Neuronal stem cell (in vitro differentiated cells): ENCODE results near the gene NUP214.
A peak's percentile ranks its signal among the peaks of the same experiment; 100 is the strongest.

ENCODE experiments used
- DNase-seq: peaks from one replicate; pipeline ENCODE4 v3.0.0-alpha.2; 2013; ENCODE audit warnings: low spot score
- H2AFZ ChIP-seq: one replicate; pipeline ENCODE4 v1.6.1; 2013; ENCODE audit warnings: mild to moderate bottlenecking, low read length, inconsistent platforms
- H2AK5ac ChIP-seq: 2 replicates; pipeline ENCODE4 v1.6.1; 2013; ENCODE audit warnings: low read depth, mild to moderate bottlenecking, inconsistent platforms, low read length, moderate library complexity, mixed read lengths
- H2BK120ac ChIP-seq: 2 replicates; pipeline ENCODE4 v1.6.1; 2013; ENCODE audit warnings: low read depth, mild to moderate bottlenecking, inconsistent platforms, low read length, moderate library complexity, mixed read lengths
- H2BK12ac ChIP-seq: one replicate; pipeline ENCODE4 v1.6.1; 2013; ENCODE audit warnings: low read length, inconsistent platforms
- H2BK15ac ChIP-seq: 2 replicates; pipeline ENCODE4 v1.6.1; 2013; ENCODE audit warnings: mild to moderate bottlenecking, low read length, inconsistent platforms, mixed read lengths
- H2BK5ac ChIP-seq: one replicate; pipeline ENCODE4 v1.6.1; 2013; ENCODE audit warnings: inconsistent platforms, mild to moderate bottlenecking, low read length, moderate library complexity
- H3K14ac ChIP-seq: one replicate; pipeline ENCODE4 v1.6.1; 2013; ENCODE audit warnings: low read length, inconsistent platforms
- H3K18ac ChIP-seq: 2 replicates; pipeline ENCODE4 v1.6.1; 2013; ENCODE audit warnings: low read length, inconsistent platforms
- H3K23ac ChIP-seq: 2 replicates; pipeline ENCODE4 v1.6.1; 2013; ENCODE audit warnings: low read depth, mild to moderate bottlenecking, mixed read lengths, low read length, inconsistent platforms; ENCODE audit not compliant: poor library complexity
- H3K27ac ChIP-seq: replicated peaks from 3 replicates; pipeline ENCODE4 v1.5.1; 2013; ENCODE audit warnings: low read length, inconsistent platforms
- H3K27me3 ChIP-seq, 3 experiments: 2 replicates each; pipeline ENCODE4 v1.6.1; 2013; ENCODE audit warnings: low read length in 3 of 3, mild to moderate bottlenecking in 2 of 3, inconsistent platforms in 1 of 3, low read depth in 1 of 3, mixed read lengths in 1 of 3, moderate library complexity in 1 of 3; ENCODE audit not compliant: control insufficient read depth in 3 of 3, insufficient read depth in 3 of 3
- H3K36me3 ChIP-seq, 2 donors: replicated peaks in 1 of 2; 2 replicates each; pipeline ENCODE4 v1.6.1; 2013; ENCODE audit warnings: low read length in 2 of 2; ENCODE audit not compliant: control insufficient read depth in 2 of 2, insufficient read depth in 2 of 2
- H3K4ac ChIP-seq: 2 replicates; pipeline ENCODE4 v1.6.1; 2013; ENCODE audit warnings: inconsistent platforms, mild to moderate bottlenecking, low read length, moderate library complexity
- H3K4me1 ChIP-seq, 2 donors: 1 replicate in 1 of 2; 2 replicates in 1 of 2; pipeline ENCODE4 v1.6.1; 2013; ENCODE audit warnings: low read length in 2 of 2, low read depth in 1 of 2; ENCODE audit not compliant: control insufficient read depth in 2 of 2, insufficient read depth in 1 of 2
- H3K4me2 ChIP-seq: one replicate; pipeline ENCODE4 v1.6.1; 2013; ENCODE audit warnings: mild to moderate bottlenecking, low read length, inconsistent platforms; ENCODE audit not compliant: insufficient read depth, poor library complexity, severe bottlenecking
- H3K4me3 ChIP-seq, 2 donors: 2 replicates each; pipeline ENCODE4 v1.5.1; 2013; ENCODE audit warnings: low read length in 2 of 2, mild to moderate bottlenecking in 2 of 2, inconsistent platforms in 1 of 2, moderate library complexity in 1 of 2
- H3K79me1 ChIP-seq: one replicate; pipeline ENCODE4 v1.6.1; 2013; ENCODE audit warnings: low read depth, mild to moderate bottlenecking, inconsistent platforms, low read length, moderate library complexity
- H3K9ac ChIP-seq: one replicate; pipeline ENCODE4 v1.6.1; 2013; ENCODE audit warnings: mild to moderate bottlenecking, low read depth, low read length, inconsistent platforms; ENCODE audit not compliant: poor library complexity
- H3K9me3 ChIP-seq, 2 donors: replicated peaks in 1 of 2; 2 replicates each; pipeline versions ENCODE3 to v1.6.1; 2013; ENCODE audit warnings: low read length in 2 of 2, mild to moderate bottlenecking in 2 of 2, inconsistent platforms in 1 of 2, low read depth in 1 of 2, mixed read lengths in 1 of 2, moderate library complexity in 1 of 2; ENCODE audit not compliant: control insufficient read depth in 2 of 2, insufficient read depth in 1 of 2
- H4K8ac ChIP-seq: one replicate; pipeline ENCODE4 v1.6.1; 2013; ENCODE audit warnings: low read depth, mild to moderate bottlenecking, inconsistent platforms, low read length, moderate library complexity
- H4K91ac ChIP-seq: one replicate; pipeline ENCODE4 v1.6.1; 2013; ENCODE audit warnings: low read length, low read depth, mild to moderate bottlenecking, inconsistent platforms; ENCODE audit not compliant: poor library complexity
- WGBS, 2 donors: extraction: QIAGEN DNeasy Blood & Tissue Kit; methylation state at CpG; one replicate each; pipeline ENCODE4 v1.1.7; 2013; ENCODE audit warnings: missing lambda C conversion rate in 2 of 2, mixed read lengths in 1 of 2; ENCODE audit not compliant: insufficient read length in 2 of 2, insufficient replicate concordance in 1 of 2; ENCODE audit errors: extremely low coverage in 2 of 2; 5-methylcytosine and 5-hydroxymethylcytosine counted together

Gene NUP214

DNA sequence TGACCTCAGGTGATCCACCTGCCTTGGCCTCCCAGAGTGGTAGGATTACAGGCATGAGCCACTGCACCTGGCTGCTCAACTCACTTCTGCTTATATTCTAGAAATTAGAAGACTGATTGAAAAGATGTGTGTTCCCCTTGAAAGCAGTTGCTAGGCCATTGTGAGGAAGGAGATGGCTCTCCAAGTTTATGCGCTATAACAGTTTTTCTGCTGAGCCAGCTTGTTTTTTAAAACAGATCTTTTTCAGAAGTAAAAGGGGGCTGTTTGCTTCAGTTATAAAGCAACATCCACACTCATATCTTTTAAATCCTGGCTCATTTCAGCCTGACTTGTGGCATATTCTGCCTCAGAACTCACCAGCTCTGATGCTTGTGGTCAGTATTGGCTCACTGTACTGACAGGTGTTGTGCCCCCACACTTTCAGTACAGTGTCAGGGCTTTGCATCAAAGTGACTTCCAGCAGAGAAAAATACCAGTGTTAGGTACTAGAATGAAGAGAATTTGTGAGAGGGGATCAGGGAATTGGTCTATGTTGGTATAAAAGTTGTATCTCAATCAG, 49.4 kb downstream of the NUP214 start:
- no peak overlapping the region for H2AFZ ChIP-seq
- H3K4me3 ChIP-seq, result no peak overlapping the region
- H2BK5ac ChIP-seq, result no peak overlapping the region
- no peak overlapping the region for H4K91ac ChIP-seq
- H2BK15ac ChIP-seq, result no peak overlapping the region
- H2BK120ac ChIP-seq, result no peak overlapping the region
- H3K4me1 ChIP-seq, result peaks cover 0 to 5% of the 10 kb centered on the region in 2 donors
- H3K27me3 ChIP-seq, result no peaks in the 10 kb centered on the region
- no peak overlapping the region for H3K18ac ChIP-seq
- H3K4ac ChIP-seq, result no peak overlapping the region
- H3K27ac ChIP-seq, result no peak overlapping the region
- H3K14ac ChIP-seq, result no peak overlapping the region
- no peak overlapping the region for H3K9ac ChIP-seq
- no peak overlapping the region for H2AK5ac ChIP-seq
- H3K79me1 ChIP-seq, result peaks cover 2% of the 10 kb centered on the region
- no peak overlapping the region for H3K23ac ChIP-seq
- no peak for DNase-seq
- H2BK12ac ChIP-seq, result no peak overlapping the region
- WGBS, 2 donors, result no CpG with 5 or more reads among the region's 1 CpG
- H4K8ac ChIP-seq, result no peak overlapping the region
- H3K9me3 ChIP-seq, result peaks cover 0 to 5% of the 10 kb centered on the region in 2 donors
- peaks cover 17 to 86% of the 10 kb centered on the region in 2 donors for H3K36me3 ChIP-seq
- no peak overlapping the region for H3K4me2 ChIP-seq

DNA sequence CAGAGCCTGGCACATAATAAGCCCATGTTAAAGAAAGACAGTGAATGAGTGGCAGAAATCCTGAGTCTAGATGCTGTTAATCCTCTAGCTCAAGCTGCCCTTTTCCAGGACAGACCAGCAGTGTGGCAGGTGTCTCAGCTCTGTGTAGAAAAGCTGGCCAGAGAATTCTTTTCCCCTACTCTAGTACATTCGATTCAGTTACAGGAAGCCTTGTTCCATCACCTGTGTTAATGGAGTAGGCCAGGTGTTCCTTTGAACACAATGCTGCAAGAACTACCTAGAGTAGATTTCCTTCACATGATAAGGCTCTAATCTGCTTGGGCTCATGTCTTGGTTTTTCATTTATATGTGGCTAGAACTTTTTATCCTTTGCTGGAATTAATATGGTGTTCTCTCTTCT, 52.5 kb downstream of the NUP214 start:
- H2BK15ac ChIP-seq, result no peak overlapping the region
- H3K18ac ChIP-seq, result no peak overlapping the region
- H3K9me3 ChIP-seq, result no peaks in the 10 kb centered on the region
- H4K91ac ChIP-seq, result no peak overlapping the region
- H3K79me1 ChIP-seq, result peaks cover 2% of the 10 kb centered on the region
- peaks cover 0 to 5% of the 10 kb centered on the region in 2 donors for H3K4me1 ChIP-seq
- WGBS, 2 donors, result no CpG with 5 or more reads among the region's 1 CpG
- no peak overlapping the region for H3K27ac ChIP-seq
- no peak overlapping the region for H3K9ac ChIP-seq
- H2BK12ac ChIP-seq, result no peak overlapping the region
- no peak overlapping the region for H4K8ac ChIP-seq
- H2AK5ac ChIP-seq, result no peak overlapping the region
- no peak overlapping the region for H2AFZ ChIP-seq
- H3K4me3 ChIP-seq, result no peak overlapping the region
- no peak overlapping the region for H2BK5ac ChIP-seq
- H3K36me3 ChIP-seq, result peaks cover 18 to 96% of the 10 kb centered on the region in 2 donors
- H3K14ac ChIP-seq, result no peak overlapping the region
- no peak for DNase-seq
- H3K27me3 ChIP-seq, result no peaks in the 10 kb centered on the region
- H3K4me2 ChIP-seq, result no peak overlapping the region
- no peak overlapping the region for H2BK120ac ChIP-seq
- no peak overlapping the region for H3K4ac ChIP-seq
- no peak overlapping the region for H3K23ac ChIP-seq

- Histone ChIP-seq H2BK120ac (no peak overlapping the region), H3K23ac (peak overlapping the region; percentile 22), H3K27ac (no peak overlapping the region), H3K4ac (no peak overlapping the region), H3K4me3 (no peak overlapping the region), H3K79me1 (peaks cover 2% of the 10 kb centered on the region), H3K18ac (no peak overlapping the region), H2AFZ (no peak overlapping the region), H2BK5ac (no peak overlapping the region), H2BK15ac (no peak overlapping the region), H2BK12ac (no peak overlapping the region), H3K14ac (no peak overlapping the region), H4K91ac (no peak overlapping the region), H3K36me3 (peaks cover 18 to 97% of the 10 kb centered on the region in 2 donors), H3K4me2 (no peak overlapping the region), H3K9me3 (no peaks in the 10 kb centered on the region), H3K27me3 (no peaks in the 10 kb centered on the region), H4K8ac (no peak overlapping the region), H3K4me1 (peaks cover 0 to 5% of the 10 kb centered on the region in 2 donors), H3K9ac (no peak overlapping the region), H2AK5ac (no peak overlapping the region)
- no CpG with 5 or more reads among the region's 4 CpGs for whole genome bisulfite sequencing, 2 donors
- peak; percentile 61 for DNase-seq
Measured at GRCh38 chr9:131178382-131178781, 53.0 kb downstream of the NUP214 start.

- no peak overlapping the region for H2AFZ ChIP-seq
- H3K27ac ChIP-seq, result no peak overlapping the region
- no peak overlapping the region for H3K14ac ChIP-seq
- no peak for DNase-seq
- WGBS, 2 donors, result no CpG with 5 or more reads among the region's 1 CpG
- H3K18ac ChIP-seq, result no peak overlapping the region
- H4K8ac ChIP-seq, result no peak overlapping the region
- H3K79me1 ChIP-seq, result peaks cover 2% of the 10 kb centered on the region
- H3K23ac ChIP-seq, result peak overlapping the region; percentile 69
- H2AK5ac ChIP-seq, result no peak overlapping the region
- H3K4me3 ChIP-seq, result no peak overlapping the region
- H3K36me3 ChIP-seq, result peaks cover 18 to 95% of the 10 kb centered on the region in 2 donors
- H2BK120ac ChIP-seq, result no peak overlapping the region
- no peak overlapping the region for H2BK12ac ChIP-seq
- no peaks in the 10 kb centered on the region for H3K27me3 ChIP-seq
- no peak overlapping the region for H4K91ac ChIP-seq
- peaks cover 0 to 5% of the 10 kb centered on the region in 2 donors for H3K4me1 ChIP-seq
- no peak overlapping the region for H3K4me2 ChIP-seq
- no peak overlapping the region for H2BK5ac ChIP-seq
- H2BK15ac ChIP-seq, result no peak overlapping the region
- no peaks in the 10 kb centered on the region for H3K9me3 ChIP-seq
- H3K4ac ChIP-seq, result no peak overlapping the region
- H3K9ac ChIP-seq, result no peak overlapping the region
Measured at GRCh38 chr9:131178926-131179325, 53.5 kb downstream of the NUP214 start.
